ENCODE data around the gene SERPINB2.
"Not testable (repeated sequence)": the region's sequence is repeated elsewhere in the genome, so short reads cannot be mapped to it uniquely, and the experiment has no call there.

SERPINB2 gene

DNA sequence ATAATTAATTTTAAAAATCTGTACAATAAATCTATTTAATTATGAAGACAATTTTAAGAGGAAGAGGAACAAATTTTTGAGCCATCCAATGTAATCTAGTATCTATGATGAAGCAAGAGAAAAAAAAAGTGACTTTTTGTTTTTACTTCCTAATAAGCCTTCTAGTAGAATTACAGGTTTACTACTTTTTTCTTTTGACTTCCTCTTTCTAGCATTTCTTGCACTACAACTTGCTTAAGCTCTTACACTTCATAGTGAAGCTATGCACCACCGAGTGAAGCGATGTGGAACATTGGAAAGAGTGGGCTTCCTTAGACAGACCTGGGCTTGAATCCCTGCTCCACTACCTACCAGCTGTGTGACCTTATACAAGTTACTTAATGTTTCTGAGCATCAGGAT is 2.1 kb downstream of the SERPINB2 start:
- no peak for DNase-seq

DNA sequence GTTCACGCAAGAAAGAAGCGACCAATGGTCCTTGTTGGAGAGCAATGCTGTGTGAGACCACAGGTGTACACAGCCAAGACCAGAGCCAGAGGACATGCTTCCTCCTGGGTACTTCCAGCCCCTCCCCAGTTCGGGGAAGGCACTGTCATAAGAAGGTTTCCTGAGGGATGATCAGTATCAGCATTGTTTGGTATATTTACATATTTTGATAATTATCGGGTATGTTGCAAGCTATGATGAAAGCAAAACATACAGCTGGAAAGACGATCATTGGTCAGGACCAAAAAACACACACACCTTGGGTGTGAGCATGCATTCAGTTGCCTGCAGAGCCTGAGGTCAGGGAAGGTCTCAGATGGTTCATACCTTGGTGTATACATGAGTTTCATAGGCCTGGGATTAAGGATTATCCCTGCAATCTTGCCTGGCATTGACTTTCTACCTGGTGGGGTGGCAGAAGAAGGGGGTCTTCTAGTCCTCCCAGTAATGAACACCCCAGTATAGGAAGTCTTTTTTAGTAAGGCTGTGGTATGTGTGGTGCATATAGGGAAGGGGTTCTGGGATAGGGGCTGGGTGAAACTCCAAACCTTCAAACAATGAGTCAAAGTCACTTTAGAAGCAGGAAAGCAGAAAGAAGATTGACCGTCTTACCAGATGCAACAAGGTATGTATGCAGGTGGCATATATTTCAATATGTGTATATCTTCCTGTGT is 2.9 kb downstream of the SERPINB2 start:
- DNase-seq: no peak

DNA sequence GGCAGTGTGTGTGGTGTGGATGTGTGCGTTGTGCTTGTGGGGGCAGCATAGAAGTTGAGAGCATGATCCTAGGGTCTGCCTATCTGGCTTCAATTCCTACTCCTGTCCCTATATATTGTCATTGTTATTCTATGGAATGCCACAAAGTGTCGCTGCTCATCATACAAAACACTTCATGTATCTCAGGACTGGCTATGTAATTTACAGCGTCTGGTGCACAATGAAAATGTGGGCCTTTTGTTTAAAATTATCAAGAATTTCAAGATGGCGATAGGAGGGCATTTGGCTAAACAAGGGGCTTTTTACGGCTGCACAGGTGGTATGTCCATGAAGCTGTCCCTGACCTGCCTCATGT is 3.4 kb downstream of the SERPINB2 start:
- peak; percentile 45 for DNase-seq

DNA sequence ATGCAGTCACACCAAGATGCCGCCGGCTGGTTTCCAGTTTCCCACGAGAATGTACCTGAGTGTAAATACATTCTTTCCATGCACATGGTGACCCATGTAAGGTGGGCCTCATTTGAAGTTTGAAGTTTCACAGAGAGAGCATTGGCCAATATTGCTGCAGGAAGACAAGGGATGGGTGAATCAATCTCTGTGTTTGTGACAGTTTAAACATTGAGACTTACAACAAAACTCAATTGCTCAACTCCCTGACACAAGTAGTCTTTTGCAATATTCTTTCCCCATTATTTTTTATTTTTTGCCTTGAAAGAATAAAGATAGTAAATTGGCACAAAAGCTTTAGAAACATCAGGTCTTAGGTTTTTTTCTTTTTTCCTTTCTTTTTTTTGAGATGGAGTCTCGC is 5.1 kb downstream of the SERPINB2 start:
- no peak for DNase-seq

DNA sequence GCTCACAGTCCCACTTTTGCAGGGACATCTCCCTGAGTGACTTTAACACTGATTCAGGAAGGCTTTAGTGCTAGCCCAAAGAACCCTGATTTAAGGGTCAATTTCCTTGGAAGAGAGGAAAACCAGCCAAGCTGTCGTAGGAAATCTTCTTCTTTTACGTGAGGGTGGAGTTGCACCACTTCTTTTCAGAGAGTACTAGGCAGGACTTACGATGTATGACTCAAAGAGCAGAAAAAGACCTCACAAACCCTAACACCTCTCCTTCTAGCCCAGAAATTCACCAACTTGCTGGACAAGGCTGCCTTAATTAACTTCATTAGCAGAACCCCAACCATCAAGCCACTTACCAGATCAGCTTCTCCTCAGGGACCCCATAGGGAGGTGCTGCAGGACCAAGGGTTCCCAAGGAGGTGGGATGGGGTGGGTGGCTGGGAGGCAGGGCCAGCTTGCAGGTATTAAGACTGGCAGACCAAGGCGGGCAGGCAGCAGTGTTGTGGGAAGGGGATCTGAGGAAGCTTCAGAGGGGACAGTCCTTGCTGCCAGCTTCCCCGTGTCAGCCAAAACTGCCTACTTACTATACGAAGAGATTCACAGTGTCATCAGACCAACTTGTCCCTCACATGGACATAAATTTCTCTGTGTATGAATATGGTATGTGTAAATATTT is 6.7 kb downstream of the SERPINB2 start:
- no peak for DNase-seq

DNA sequence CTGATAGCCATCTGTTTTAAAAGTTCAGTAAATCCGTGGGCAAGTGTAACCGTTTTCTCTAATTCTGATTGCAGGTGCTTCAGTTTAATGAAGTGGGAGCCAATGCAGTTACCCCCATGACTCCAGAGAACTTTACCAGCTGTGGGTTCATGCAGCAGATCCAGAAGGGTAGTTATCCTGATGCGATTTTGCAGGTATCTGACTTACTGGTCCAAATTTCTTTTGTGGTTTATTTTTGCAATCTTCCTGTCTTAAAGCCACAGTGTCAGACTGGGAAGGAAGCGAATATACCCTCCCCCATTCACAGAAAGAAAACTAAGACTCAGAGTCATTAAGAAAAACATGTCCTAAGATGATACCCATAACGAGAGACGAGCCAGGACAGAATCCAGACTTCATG is 7.7 kb downstream of the SERPINB2 start:
- DNase-seq: no peak

DNA sequence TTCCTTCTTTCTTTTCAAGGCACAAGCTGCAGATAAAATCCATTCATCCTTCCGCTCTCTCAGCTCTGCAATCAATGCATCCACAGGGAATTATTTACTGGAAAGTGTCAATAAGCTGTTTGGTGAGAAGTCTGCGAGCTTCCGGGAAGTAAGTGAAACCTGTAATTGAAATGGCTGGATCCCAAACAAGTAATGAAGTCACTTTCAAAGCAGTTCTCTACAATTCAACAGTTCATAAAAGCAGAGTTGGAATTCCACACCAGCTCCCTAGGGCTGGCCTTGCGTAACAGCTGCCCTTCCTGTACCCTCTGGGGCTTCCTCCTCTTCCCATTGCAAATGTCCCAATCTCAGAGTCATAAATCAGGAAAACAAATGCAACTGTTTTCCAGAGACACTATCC is 9.6 kb downstream of the SERPINB2 start:
- no peak for DNase-seq

DNA sequence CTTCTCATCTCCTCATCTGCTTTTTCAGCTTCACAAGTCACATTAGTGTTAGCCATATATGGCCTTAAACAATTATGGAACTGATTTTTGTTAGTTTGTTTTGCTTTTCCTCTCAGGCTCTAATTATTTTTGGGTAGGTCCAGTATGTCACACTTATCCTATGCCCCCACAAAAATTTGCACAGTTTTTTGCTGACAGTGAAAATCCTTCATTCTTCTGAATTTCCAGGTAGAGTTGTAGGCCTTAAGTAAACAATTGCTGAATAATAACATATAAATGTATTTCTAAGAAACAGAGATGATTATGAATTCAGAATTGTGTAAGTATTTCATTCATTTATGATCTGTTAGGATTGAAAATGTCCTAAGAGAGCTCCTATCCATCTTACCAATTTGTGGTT is 11.7 kb downstream of the SERPINB2 start:
- no peak for DNase-seq

DNA sequence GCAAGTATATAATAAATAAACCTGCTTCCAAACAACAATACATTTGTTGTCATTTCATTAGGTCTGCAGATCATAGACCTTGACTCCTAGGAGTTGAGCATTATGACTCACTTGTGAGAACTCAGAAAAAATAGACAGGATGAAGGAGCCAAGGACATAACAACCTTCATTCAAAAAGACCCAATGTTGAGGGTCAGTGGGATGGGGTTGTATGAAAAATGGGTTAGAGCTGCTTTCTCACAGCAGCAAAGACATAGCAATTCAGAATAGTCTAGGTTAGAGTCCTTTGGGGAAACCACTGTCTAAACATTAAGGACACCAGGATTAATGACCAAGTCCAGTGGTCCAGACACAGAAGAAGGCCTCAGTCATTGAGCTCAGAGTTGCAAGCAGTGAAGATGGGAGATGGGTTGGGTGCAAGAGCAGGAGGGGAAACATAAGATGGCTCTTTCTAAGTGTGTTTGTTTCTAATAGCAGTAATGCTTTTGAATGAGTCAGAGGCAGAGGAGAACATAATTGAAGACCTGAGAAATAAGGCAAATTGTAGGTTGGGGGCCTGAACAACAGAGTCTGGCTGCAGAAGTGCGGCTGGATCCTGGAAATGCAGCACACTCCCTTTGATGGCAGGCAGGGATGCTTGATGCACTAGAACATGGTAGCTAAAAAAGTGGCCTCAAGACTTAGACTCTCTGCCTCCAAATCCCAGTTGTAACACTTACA is 16.5 kb downstream of the SERPINB2 start:
- no peak for DNase-seq

DNA sequence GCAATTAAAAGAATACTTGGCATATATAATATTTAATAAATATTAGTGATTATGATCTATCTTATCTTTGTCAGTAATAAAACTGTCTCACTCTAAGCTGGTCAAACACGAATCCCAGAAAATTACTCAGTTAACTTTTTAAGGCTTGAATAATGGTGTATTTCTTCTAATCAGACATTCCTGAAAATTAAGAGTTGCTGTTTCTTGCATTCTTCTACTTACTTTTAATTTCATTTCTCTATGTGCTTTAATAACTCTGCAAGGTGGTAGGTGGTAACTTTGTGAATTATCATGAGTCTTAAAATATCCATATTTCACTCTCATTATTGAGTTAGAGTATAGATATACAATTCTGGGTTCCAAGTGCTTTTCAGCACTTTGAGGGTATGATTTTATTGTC is 17.2 kb downstream of the SERPINB2 start:
- DNase-seq: no peak

DNA sequence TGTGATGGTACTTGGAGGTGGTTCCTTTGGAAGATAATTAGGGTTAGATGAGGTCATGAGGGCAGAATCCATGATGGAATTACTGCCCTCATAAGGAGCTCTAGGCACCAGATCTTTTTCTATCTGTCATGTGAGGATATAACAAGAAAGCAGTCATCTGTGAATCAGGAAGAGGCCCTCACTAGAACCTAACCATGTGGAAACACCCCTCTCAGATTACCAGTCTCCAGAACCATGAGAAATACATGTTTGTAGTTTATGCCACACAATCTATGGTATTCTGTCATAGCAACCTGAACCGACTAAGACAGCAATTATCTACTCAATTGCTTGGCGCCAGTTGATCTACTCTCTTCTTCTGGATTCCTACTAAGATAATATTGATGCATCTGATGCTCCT is 17.9 kb downstream of the SERPINB2 start:
- peak; percentile 88 for DNase-seq

DNA sequence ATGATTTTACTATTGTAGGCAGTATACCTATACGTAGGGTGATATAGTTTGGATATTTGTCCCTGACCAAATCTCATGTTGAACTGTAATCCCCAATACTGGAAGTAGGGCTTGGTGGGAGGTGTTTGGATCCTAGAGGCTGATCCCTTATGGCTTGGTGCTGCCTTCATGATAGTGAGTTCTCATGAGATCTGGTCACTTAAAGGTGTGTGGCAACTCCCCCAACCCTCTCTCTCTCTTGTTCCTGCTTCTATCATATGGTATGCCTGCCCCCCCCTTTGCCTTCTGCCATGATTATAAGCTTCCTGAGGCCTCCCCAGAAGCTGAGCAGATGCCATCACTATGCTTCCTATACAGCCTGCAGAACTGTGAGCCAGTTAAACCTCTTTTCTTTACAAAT is 18.6 kb downstream of the SERPINB2 start:
- no peak for DNase-seq

DNA sequence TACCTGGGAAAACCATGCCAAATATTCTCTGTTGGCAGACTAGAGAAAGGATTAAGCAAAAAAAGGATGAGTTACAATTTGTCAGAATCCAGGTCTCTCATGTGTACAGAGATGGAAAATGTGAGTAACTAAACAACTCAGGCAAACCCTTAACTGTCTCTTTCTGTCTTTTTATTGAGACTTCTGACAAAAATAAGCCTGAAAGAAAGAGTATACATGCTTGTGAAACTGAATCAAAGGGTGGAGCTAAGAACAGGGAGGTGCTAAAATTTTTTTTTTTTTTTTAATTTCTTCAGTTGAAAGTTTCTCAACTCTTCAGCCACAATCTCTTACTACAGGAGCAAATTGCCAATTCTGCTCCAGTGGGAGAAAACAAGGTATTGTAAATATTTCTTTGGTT is 20.2 kb downstream of the SERPINB2 start, which contains the start of gene SERPINB10:
Gene SERPINB10 (plus strand): TSS at position 295 of the 400 bp plus-strand sequence. CDS start 7,553 bp downstream, outside the sequence.
- no peak for DNase-seq

DNA sequence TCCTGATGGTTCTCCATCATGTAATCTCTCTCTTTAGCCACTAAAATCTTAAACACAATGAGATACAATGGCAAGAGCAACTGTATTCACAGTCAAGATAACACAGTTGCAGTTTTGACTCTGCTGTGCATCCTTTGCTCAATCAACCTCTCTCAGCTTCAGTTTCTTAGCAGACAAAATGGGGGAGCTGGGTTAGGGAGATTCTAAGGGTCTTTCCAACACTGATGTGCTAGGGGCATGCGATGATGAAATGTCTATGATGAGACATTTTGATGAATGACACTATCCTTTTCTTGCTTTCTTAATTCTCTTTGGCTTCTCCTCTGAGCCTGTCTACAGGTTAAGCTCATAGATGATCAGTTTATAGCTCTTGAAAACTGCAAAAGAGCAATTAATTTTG is 21.4 kb downstream of the SERPINB2 start:
- DNase-seq: no peak

DNA sequence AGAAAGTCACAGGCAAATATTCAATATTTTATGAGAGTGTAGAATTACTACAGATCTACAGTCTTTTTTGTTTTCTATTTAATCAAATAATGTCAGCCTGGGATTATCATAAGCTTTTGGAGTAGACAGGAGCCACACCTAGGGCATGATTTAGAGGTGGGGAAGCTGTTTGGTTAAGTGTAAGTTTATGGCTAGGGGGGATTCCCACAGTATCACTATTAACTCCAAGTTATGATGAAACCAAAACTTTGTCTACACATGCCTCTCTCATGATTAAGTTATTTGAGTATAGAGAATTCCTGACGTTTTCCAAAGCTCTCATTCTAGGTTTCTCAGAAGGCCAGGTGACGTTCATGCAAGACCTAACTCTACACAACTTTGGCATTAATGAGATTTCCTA is 22.4 kb downstream of the SERPINB2 start:
- DNase-seq: no peak

DNA sequence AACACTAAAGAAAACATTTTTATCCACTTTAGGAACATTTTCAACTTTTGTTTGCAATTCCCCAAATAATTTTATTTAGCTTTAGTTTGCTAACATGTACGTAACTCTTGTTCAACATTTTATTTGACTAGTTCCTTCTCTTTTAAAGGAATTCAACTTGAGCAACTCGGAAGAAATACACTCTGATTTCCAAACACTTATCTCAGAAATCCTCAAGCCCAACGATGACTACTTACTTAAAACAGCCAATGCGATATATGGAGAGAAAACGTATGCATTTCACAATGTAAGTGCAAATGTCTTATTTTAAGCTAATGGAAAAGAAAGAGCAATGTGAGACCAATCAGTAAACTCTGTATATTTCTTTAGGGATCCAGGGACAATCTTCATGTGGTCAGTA is 30.3 kb downstream of the SERPINB2 start:
- DNase-seq: no peak

DNA sequence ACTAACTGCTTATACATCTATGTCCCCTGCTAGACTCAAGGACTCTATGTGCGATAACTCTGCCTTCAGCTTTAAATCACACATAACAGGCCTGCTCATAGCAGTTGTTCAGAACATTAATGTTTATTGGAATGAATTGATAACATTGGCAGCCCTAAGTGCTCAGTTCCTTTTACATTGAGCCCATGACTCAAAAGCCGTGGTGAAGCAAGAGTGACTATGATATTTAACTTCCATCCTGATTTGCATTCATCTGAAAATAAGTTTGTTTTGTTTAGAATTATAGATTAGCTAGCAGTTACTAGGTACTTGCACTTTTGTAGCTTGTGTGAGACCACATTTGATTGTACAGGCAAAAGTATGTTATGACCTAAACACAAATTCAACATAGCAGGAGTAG is 34.5 kb downstream of the SERPINB2 start:
- no peak for DNase-seq

DNA sequence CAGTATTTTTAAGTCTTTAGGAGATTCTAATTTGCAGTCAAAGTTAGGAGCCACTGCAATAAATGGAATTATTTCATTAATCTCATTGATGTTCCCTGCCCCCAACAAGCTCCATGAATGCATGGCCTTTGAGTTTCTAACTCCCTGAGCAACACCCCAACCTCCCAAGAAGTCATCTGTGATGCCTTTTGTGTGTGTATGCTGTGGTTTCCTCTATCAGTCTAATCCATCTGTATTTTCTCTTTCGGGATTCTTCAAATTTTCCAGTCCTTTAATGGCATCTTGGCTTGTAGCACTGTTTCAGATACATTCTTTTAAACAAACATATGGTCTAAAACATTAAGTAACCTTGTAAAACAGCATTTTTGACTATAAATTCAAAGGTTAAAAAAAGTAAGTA is 37.0 kb downstream of the SERPINB2 start:
- DNase-seq: no peak

DNA sequence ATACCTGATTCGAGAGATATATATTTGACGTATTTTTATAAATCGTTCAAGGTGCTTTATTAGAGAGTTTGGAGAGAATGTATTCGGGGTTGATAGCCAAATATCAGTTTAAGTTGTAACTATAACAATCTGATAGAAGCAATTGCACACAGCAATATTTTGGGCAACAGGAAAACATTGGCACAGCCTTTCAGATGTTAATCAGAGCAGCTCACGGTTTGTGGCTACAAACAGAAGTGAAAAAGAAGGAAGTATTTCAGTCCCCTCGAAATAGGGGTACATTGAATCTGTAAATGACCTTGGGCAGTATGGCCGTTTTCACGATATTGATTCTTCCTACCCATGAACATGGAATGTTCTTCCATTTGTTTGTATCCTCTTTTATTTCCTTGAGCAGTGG is 40.8 kb downstream of the SERPINB2 start:
- DNase-seq: no peak

DNA sequence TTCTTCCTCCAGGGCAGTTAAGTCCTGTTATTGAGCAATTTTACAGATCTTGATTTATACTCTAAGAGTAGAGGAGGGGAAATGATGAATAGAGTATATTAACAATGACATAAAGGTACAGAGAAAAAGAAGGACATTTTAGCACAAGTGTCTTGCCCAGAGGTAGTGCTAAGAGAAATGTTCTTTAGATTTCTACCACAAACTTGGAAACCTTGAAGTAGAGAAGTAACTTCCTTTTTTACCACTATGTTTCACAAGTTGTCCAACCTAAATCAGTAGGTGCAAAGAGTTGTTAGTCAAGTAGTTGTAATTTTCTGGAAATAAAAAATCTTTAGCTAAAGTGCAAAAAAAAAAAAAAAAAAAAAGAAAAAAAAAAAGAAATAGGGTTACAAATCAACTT is 41.9 kb downstream of the SERPINB2 start:
- not testable (repeated sequence) for DNase-seq

DNA sequence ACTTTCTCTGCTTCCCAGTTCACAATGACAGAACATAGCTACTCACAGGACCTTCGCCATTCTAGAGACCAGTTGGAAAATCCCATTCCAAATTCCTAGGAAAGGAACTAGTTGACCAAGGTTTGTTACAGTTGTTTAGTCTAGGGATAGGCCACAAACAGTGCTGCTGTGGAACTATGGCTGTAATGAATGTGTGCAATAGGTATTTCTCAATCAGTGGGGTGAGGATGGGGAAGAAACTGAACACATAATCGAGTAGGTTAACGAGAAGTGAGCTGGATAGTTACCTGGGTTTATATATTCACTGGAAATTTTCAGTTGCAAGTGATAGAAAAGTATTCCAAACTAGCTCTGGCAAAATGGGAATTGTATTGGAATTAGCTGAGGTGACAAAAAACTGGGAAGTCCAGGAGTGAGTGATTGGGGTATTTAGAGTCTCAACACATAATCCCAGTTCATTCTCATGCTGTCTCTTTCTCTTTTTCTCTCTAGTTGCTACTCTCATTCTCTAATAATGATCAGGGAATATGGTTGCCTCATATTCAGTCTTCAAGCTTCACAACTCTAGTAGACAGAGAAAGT is 43.4 kb downstream of the SERPINB2 start:
- no peak for DNase-seq

DNA sequence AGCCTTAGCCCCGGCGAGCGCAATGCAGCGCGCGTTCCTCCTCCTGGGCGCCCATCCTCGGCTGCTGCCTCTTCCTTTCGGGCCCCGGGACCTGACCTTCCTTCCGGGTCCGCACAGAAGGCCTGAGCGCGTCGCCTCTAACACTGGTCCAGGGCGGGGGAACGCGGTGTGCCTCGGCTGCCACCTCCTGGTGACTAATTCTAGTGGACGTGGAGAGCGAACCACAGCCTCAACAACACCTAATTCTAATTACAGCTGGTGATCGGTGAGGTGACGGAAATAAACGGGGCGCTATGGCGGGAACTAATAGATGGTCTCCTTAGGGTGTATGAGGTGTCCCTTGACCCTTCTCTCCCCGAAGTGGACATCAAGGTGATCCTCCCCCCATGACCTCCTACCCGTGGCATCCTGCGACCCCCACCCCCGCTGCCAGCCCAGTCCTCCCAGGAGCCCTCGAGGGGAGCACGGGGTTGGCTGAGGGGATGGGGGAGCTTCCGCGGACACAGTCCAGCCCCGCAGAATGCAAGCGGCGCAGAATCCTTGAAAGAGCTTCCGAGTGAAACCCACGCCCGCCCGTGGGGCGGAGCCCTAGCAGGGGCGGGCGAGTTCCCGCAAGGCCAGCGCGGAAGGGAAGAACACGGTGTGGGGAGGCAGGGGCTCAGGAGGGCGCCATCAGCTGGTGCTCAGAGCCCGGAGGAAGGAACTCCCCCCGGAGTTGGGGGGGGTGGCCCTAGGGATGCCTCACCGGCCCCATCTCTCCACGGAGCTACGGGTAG is 48.8 kb downstream of the SERPINB2 start:
- peak; percentile 57 for DNase-seq

DNA sequence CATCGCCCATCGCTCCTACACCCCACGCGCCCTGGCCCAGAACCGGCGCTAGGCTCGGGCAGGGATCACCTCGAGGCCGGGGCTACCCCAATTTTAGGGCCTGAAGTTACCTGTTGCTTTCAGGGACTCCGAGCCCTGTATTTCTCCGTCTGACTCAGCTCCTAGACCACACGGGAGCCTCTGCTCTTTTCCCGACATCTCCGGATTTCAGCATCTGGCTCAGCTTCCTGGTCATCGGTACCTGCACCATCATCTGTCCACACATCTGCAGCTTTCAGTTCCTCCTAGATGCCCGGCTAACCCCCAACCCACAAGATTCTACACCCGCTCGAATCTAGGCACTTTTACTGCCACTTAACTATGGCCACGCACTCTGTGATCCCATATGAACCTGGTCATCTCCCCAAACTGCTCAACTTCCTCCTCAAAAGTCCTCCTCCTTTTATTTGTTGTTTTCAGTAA is 49.5 kb downstream of the SERPINB2 start:
- no peak for DNase-seq
